ENCODE measurements around the gene DAB1.

DNA sequence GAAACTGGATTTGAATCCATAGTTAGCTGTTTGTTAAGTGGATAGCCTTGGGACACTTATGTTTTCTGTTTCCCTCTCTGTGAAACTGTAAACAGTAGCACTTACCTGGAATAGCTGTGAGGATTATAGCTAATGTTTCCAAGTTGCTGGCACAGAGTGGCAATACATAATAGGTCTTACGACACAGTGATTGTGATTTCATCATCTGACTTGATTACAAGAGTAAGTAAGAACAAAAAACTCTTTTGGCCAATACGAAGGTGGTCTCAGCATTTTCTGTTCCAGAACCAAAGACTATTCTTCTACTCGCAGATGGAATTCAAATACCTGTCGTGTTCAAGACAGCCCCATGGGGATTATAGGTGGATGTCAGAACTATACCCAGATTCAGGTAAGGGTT, 460.2 kb downstream of the DAB1 start:
- TF ChIP-seq CTCF (IDR thresholded peaks at IDR 0.05) = no peak
- TF ChIP-seq POLR2A (IDR thresholded peaks at IDR 0.05) = no peak

Measured in right lobe of liver (tissue), 4 donors.